GM18909 (cell line): ENCODE data around the gene FAM98B.

Source experiments
- ATAC-seq: cut with Tn5 transposase; IDR thresholded peaks from one replicate; pipeline ENCODE4 v1.9.1; 2021; ENCODE audit warnings: mild to moderate bottlenecking; ENCODE audit not compliant: unreplicated experiment, poor library complexity

Gene FAM98B

GRCh38 chr15:38534691-38535090 lies 80.8 kb downstream of the FAM98B start:
- no peak for ATAC-seq

- no peak for ATAC-seq
These were observed 81.7 kb downstream of the FAM98B start for GRCh38 chr15:38535491-38536200.

- ATAC-seq, result no peak
These were observed 82.3 kb downstream of the FAM98B start for GRCh38 chr15:38536201-38536676.
